Effector CD8-positive, alpha-beta T cell (primary cell): ENCODE data around the gene VAT1.
"Not testable (repeated sequence)": the region's sequence is repeated elsewhere in the genome, so short reads cannot be mapped to it uniquely, and the experiment has no call there.

ENCODE experiments used
- DNase-seq: peaks from one replicate; lab custom pipeline; 2025; lab: John Stamatoyannopoulos, UW

The VAT1 gene

DNA sequence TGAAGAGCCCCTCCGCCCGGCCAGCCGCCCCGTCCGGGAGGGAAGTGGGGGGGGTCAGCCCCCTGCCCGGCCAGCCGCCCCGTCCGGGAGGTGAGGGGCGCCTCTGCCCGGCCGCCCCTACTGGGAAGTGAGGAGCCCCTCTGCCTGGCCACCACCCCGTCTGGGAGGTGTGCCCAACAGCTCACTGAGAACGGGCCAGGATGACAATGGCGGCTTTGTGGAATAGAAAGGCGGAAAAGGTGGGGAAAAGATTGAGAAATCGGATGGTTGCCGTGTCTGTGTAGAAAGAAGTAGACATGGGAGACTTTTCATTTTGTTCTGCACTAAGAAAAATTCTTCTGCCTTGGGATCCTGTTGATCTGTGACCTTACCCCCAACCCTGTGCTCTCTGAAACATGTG lies 48.9 kb downstream of the VAT1 start:
- not testable (repeated sequence) for DNase-seq

DNA sequence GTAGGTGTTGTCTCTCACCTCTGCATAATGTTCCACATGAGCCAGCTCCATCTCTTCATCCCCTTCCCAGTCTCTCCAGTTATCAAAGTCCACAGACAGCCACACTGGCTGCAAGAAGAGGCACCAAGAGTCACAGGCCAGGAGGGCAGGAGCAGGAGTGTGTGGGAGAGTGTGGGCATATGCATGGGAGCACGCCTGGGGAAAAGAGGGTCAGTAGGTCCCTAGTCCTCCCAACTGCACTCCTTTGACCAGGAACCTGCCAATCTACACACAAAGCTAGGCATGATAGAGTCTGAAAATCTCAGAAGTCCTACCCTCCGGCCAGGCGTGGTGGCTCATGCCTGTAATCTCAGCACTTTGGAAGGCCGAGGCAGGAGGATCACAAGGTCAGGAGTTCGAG lies 50.6 kb downstream of the VAT1 start:
- no peak for DNase-seq

DNA sequence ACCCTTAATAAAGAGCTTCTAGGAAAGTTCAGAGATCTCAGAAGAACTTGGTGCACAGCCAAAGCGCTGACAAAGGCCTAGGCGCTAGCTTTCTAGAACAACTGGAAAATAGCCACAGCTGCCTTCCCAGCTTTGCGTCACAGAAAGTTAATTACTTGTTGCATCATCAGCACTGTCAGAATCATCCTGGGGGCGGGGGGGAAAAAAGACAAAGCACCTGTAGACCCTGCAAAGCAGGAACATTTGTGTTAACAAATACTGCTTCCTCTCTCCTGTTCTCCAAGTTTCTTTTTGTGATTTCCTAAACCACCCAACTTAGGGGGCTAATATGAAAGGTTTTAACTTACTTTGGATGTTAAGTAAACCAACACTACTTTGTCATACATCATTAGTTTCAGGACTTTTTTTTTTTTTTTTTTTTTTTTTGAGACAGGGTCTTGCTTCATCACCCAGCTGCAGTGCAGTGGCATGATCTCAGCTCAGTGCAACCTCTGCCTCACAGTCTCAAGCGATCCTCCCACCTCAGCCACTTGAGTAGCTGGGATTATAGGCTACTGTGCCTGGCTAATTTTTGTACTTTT lies 53.1 kb downstream of the VAT1 start:
- DNase-seq: no peak

DNA sequence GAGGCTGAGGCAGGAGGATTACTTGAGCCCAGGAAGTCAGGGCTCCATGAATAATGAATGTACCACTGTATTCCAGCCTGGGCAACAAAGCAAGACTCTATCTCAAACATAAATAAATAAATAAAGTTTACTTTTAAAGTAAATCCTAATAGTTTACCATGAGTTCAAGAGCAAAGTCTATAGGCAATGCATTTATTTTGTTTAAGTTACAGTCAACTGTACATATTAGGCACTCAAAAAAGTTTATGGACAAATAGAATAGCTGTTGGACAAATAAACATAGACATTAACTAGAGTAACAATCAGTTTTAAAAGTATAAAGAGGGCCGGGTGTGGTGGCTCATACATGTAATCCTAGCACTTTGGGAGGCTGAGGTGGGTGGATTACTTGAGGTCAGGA lies 54.3 kb downstream of the VAT1 start:
- DNase-seq: no peak
